HEK293T (cell line): ENCODE measurements around the gene LILRB4.
"Not testable (repeated sequence)": the region's sequence is repeated elsewhere in the genome, so short reads cannot be mapped to it uniquely, and the experiment has no call there.

Experiments
- CTCF ChIA-PET: fragments of 350-600 bp; formaldehyde crosslinking; extraction: SDS; loops from one replicate; lab custom pipeline; 2021; ENCODE audit warnings: antibody characterized with exemption, inconsistent platforms; lab: Yijun Ruan, JAX
- POLR2A ChIA-PET: fragments of 350-600 bp; formaldehyde crosslinking; extraction: SDS; loops from one replicate; lab custom pipeline; 2020; ENCODE audit warnings: antibody characterized with exemption, inconsistent platforms; lab: Yijun Ruan, JAX
- DNase-seq: peaks from one replicate; pipeline ENCODE4 v3.0.0; 2012; ENCODE audit warnings: mixed read lengths; ENCODE audit errors: extremely low spot score
- ARNT ChIP-seq: fragments of 450-650 bp; IDR thresholded peaks from 2 replicates; pipeline ENCODE4 v1.6.1; 2017; ENCODE audit warnings: mild to moderate bottlenecking
- BHLHE40 ChIP-seq: fragments of 450-650 bp; IDR thresholded peaks from 2 replicates; pipeline ENCODE4 v1.6.1; 2016; ENCODE audit warnings: mild to moderate bottlenecking, moderate library complexity, borderline replicate concordance
- CTBP1 ChIP-seq: fragments of 450-650 bp; IDR thresholded peaks from 2 replicates; pipeline ENCODE4 v1.6.1; 2016; ENCODE audit warnings: borderline replicate concordance
- ELF4 ChIP-seq: fragments of 450-650 bp; IDR thresholded peaks from 2 replicates; pipeline ENCODE4 v1.6.1; 2017; ENCODE audit warnings: antibody characterized with exemption
- FOXA1 ChIP-seq: fragments of 450-650 bp; IDR thresholded peaks from 2 replicates; pipeline ENCODE4 v1.6.1; 2016; ENCODE audit warnings: mild to moderate bottlenecking
- FOXK2 ChIP-seq: fragments of 450-650 bp; IDR thresholded peaks from 2 replicates; pipeline ENCODE4 v1.6.1; 2016; ENCODE audit warnings: mild to moderate bottlenecking
- FOXM1 ChIP-seq: fragments of 450-650 bp; IDR thresholded peaks from 2 replicates; pipeline ENCODE4 v1.6.1; 2017; ENCODE audit warnings: mild to moderate bottlenecking, borderline replicate concordance
- HDGF ChIP-seq: fragments of 450-650 bp; IDR thresholded peaks from 2 replicates; pipeline ENCODE4 v1.6.1; 2017; ENCODE audit warnings: antibody characterized with exemption, borderline replicate concordance
- L3MBTL2 ChIP-seq: fragments of 450-650 bp; conservative IDR thresholded peaks from 2 replicates; pipeline ENCODE4 v1.6.1; 2016; ENCODE audit warnings: mild to moderate bottlenecking
- LEF1 ChIP-seq: fragments of 450-650 bp; IDR thresholded peaks from 2 replicates; pipeline ENCODE4 v1.6.1; 2017; ENCODE audit warnings: mild to moderate bottlenecking, borderline replicate concordance
- NFRKB ChIP-seq: fragments of 450-650 bp; IDR thresholded peaks from 2 replicates; pipeline ENCODE4 v1.6.1; 2016; ENCODE audit warnings: mild to moderate bottlenecking, moderate library complexity
- SP1 ChIP-seq: fragments of 450-650 bp; IDR thresholded peaks from 2 replicates; pipeline ENCODE4 v1.6.1; 2017
- SUZ12 ChIP-seq: fragments of 450-650 bp; IDR thresholded peaks from 2 replicates; pipeline ENCODE4 v1.6.1; 2016; ENCODE audit warnings: mild to moderate bottlenecking
- TARDBP ChIP-seq: fragments of 450-650 bp; IDR thresholded peaks from 2 replicates; pipeline ENCODE4 v1.6.1; 2016
- ZNF384 ChIP-seq: fragments of 450-650 bp; IDR thresholded peaks from 2 replicates; pipeline ENCODE4 v1.6.1; 2016
- TF ChIP-seq, protein P1 (sequence below): fragments of 450-650 bp; IDR thresholded peaks from 2 replicates; pipeline ENCODE4 v1.6.1; 2016

The LILRB4 gene

DNA sequence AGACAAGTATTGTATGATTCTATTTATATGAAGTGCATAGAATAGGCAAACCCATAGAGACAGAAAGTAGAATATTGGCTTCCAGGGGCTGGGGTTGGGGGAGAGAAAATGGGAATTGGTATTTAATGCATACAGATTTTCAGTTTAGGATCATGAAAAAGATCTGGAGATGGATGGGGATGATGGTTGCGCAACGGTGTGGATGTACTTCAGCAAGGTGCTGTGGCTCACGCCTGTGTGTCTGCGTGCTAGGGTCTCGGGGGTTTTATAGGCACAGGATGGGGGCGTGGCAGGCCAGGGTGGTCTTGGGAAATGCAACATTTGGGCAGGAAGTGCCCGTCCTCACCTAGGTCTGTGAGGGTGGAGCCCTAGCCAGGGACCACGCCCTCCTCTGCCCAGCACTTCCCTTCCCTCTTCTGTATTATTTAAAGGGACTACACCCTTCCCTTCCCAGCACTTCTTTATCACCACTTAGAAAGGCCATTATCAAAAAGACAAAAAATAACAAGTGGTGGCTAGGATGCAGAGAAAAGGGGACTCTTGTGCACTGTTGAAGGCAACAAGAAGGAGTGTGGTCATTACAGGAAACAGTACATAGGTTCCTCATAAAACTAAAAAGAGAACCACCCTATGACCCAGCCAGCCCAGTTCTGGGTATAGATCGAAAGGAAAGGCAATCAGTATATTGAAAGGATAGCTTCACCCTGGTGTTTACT lies 29.0 kb downstream of the LILRB4 start:
- TF ChIP-seq FOXM1 (no peak), LEF1 (no peak), ARNT (no peak), NFRKB (no peak), ZNF384 (no peak)
- DNase-seq = no peak
- POLR2A ChIA-PET = no interaction called here
- CTCF ChIA-PET = no interaction called here

DNA sequence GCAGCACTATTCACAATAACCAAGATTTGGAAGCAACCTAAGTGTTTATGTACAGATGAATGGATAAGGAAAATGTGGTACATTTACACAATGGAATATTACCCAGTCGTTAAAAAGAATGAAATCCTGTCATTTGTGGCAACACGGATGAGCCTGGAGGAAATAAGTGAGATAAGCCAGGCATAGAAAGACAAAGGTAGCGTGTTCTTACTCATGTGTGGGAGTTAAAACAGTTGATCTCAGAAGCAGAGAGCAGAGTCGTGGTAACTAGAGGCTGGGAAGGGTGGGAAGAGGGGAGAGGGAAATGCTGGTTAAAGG lies 29.5 kb downstream of the LILRB4 start:
- ChIA-PET POLR2A (no interaction called here), CTCF (no interaction called here)
- no peak for DNase-seq
- TF ChIP-seq, protein P1, sequence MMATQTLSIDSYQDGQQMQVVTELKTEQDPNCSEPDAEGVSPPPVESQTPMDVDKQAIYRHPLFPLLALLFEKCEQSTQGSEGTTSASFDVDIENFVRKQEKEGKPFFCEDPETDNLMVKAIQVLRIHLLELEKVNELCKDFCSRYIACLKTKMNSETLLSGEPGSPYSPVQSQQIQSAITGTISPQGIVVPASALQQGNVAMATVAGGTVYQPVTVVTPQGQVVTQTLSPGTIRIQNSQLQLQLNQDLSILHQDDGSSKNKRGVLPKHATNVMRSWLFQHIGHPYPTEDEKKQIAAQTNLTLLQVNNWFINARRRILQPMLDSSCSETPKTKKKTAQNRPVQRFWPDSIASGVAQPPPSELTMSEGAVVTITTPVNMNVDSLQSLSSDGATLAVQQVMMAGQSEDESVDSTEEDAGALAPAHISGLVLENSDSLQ = no peak
- TF ChIP-seq ZNF384 (no peak), SP1 (no peak), SUZ12 (no peak), L3MBTL2 (no peak), FOXA1 (no peak), CTBP1 (no peak), FOXK2 (no peak), BHLHE40 (no peak), HDGF (no peak), NFRKB (no peak), FOXM1 (no peak), ARNT (no peak)

DNA sequence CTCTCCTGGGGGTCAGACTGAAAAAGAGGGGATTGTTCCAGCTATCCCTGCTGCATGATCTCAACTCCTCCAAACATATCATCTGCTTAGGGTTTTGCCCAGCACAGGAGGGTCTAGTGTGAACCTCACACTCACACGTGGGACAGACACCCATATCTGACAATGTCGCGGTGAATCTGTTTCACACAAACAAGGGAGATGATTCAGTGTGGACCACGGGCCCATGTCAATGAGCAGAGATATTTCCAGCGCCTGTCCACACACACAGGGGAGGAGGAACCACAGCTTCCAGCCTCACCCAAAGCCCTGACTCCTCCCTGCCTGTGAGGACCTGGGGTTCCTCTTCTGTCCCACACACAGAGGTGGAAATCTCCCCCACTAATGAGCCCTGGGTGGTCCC lies 31.9 kb downstream of the LILRB4 start:
- DNase-seq = no peak
- ChIA-PET CTCF (no interaction called here), POLR2A (no interaction called here)
- TF ChIP-seq FOXA1 = no peak
- no peak for TF ChIP-seq HDGF
- TF ChIP-seq SUZ12 = no peak
- TF ChIP-seq SP1 = no peak
- TF ChIP-seq CTBP1 = no peak
- TF ChIP-seq FOXM1 = no peak
- no peak for TF ChIP-seq FOXK2
- TF ChIP-seq ELF4 = no peak
- TF ChIP-seq ARNT = no peak

DNA sequence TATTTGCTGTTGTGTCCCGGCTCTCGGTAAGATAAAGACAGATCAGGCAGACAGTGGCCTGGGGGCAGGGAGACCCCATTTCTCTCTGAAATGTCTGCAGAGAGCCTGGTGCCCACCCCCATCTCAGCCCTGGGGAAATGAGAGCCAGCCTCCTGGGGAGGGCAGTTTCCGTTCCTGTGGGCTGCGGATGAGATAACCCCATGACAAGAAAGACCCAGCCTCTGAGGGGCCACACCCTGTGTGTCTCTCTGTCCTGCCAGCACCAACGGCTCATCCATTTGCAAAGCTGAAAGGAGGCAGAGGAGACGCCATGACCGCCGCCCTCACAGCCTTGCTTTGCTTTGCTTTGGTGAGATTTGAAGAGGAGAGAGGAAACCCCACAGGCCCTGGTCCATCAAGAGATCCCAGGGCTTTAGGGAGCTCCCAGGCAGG lies 33.3 kb downstream of the LILRB4 start:
- POLR2A ChIA-PET = no interaction called here

DNA sequence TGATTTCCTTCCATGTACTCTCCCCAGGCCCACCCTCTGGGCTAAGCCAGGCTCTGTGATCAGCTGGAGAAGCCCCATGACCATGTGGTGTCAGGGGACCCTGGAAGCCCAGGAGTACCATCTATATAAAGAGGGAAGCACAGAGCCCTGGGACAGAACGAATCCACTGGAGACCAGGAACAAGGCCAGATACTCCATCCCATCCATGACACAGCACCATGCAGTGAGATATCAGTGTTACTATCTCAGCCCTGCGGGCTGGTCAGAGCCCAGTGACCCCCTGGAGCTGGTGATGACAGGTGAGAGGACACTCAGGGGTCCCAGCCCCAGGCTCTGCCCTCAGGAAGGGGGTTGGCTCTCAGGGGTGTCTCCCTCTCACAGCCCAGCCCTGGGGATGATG lies 34.0 kb downstream of the LILRB4 start:
- TF ChIP-seq ARNT = no peak
- TF ChIP-seq NFRKB = no peak
- TF ChIP-seq HDGF = no peak
- TF ChIP-seq BHLHE40 = no peak
- TF ChIP-seq FOXK2 = no peak
- TF ChIP-seq, protein P1 = no peak
- no peak for TF ChIP-seq ZNF384
- no peak for TF ChIP-seq LEF1
- TF ChIP-seq SP1 = no peak
- TF ChIP-seq SUZ12 = no peak
- no peak for TF ChIP-seq CTBP1
- no peak for TF ChIP-seq TARDBP
- no peak for TF ChIP-seq L3MBTL2
- no peak for TF ChIP-seq ELF4
- TF ChIP-seq FOXA1 = no peak
- no peak for TF ChIP-seq FOXM1
- no peak for DNase-seq
- ChIA-PET CTCF (no interaction called here), POLR2A (no interaction called here)

More for the DNA sequence above, 33.3 kb downstream of the LILRB4 start:
- no peak for DNase-seq
- CTCF ChIA-PET = no interaction called here
- TF ChIP-seq FOXM1 = no peak
- no peak for TF ChIP-seq TARDBP
- no peak for TF ChIP-seq FOXA1
- TF ChIP-seq SUZ12 = no peak
- no peak for TF ChIP-seq BHLHE40
- no peak for TF ChIP-seq NFRKB
- TF ChIP-seq ARNT = no peak
- no peak for TF ChIP-seq SP1
- TF ChIP-seq ZNF384 = no peak
- TF ChIP-seq HDGF = no peak
- TF ChIP-seq ELF4 = no peak
- TF ChIP-seq CTBP1 = no peak
- no peak for TF ChIP-seq LEF1
- TF ChIP-seq FOXK2 = no peak
- TF ChIP-seq L3MBTL2 = no peak

DNA sequence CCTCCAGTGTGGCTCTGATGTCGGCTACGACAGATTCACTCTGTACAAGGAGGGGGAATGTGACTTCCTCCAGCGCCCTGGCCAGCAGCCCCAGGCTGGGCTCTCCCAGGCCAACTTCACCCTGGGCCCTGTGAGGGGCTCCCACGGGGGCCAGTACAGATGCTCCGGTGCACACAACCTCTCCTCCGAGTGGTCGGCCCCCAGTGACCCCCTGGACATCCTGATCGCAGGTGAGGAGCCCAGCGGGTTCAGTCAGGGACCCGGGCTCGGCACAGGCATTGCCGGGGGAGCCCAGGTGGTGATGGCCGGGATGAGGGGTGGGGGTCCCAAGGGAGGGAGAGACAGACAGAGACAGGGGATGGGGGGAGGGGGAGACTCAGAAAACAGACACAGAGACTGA lies 34.9 kb downstream of the LILRB4 start:
- POLR2A ChIA-PET, CTCF ChIA-PET, DNase-seq: not testable (repeated sequence)

DNA sequence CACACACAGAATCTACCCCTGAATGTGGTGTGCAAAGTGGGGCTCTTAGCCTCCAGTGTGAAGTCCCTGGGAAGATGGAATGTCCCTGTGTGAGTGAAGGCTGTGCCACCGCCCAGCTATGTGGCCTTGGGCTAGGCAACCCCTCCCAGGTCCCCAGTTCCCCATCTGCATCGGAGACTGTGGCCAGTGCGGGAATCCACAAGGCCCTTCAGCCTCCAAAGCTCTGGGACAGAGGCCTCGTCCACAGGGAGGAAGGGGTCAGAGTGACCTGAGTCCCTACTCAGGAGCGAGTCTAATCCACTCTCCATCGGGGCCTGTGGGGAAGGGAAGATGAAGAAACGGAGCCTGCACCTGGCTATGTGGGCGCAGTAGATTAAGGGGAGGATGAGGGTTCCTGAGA lies 42.1 kb downstream of the LILRB4 start:
- DNase-seq = no peak
- CTCF ChIA-PET = no interaction called here
- POLR2A ChIA-PET = no interaction called here
- TF ChIP-seq BHLHE40 = no peak
- no peak for TF ChIP-seq ARNT
- no peak for TF ChIP-seq L3MBTL2
- no peak for TF ChIP-seq SP1
- TF ChIP-seq SUZ12 = no peak
- TF ChIP-seq FOXM1 = no peak
- TF ChIP-seq HDGF = no peak
- no peak for TF ChIP-seq NFRKB
- TF ChIP-seq TARDBP = no peak
- no peak for TF ChIP-seq LEF1
- TF ChIP-seq ZNF384 = no peak
- TF ChIP-seq ELF4 = no peak
- no peak for TF ChIP-seq FOXA1
- no peak for TF ChIP-seq CTBP1
- no peak for TF ChIP-seq FOXK2
- TF ChIP-seq, protein P1 = no peak
